Measurements from ENCODE around the gene LAX1. TPM values are rescaled to one million over a fixed set of nuclear protein-coding genes. Genes with fewer than 3 reads are reported as not detected.

The LAX1 gene
- polyA plus RNA-seq, 1 donor = 0.27 TPM

DNA sequence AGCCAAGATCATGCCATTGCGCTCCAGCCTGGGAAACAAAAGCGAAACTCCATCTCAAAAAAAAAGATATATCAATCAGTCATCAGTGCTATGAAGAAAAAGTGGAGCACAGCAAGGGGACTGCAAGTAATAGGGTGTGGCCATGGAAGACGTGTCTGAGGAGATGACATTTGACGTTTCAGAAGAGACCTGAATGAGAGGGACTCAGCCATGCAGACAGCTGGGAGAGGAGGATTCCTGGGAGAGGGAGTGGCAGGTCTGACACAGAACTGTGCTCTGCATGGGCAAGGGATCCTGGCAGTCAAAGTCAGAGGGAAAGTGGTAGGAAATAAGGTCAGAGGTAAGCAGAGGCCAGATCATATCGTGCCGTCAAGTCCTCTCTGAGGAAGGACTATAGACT lies 3.3 kb downstream of the LAX1 start:
- Histone ChIP-seq H3K4me3 (ENCODE audit: low read length) (no peak overlapping the region), H3K36me3 (ENCODE audit: control insufficient read depth, insufficient read depth, low read length) (no peaks in the 10 kb centered on the region), H3K9me3 (ENCODE audit: control insufficient read depth, low read depth, low read length) (peaks cover 6% of the 10 kb centered on the region), H3K4me1 (ENCODE audit: control insufficient read depth, insufficient read depth, low read length) (peaks cover 27% of the 10 kb centered on the region), H3K27me3 (ENCODE audit: control insufficient read depth, insufficient read depth, low read length) (no peaks in the 10 kb centered on the region), H3K27ac (ENCODE audit: low read length) (peak overlapping the region; percentile 85)
- DNase-seq = peak; percentile 35 to 64
- no CpG with 5 or more reads among the region's 6 CpGs for WGBS (ENCODE audit: insufficient coverage, low lambda C conversion rate)

DNA sequence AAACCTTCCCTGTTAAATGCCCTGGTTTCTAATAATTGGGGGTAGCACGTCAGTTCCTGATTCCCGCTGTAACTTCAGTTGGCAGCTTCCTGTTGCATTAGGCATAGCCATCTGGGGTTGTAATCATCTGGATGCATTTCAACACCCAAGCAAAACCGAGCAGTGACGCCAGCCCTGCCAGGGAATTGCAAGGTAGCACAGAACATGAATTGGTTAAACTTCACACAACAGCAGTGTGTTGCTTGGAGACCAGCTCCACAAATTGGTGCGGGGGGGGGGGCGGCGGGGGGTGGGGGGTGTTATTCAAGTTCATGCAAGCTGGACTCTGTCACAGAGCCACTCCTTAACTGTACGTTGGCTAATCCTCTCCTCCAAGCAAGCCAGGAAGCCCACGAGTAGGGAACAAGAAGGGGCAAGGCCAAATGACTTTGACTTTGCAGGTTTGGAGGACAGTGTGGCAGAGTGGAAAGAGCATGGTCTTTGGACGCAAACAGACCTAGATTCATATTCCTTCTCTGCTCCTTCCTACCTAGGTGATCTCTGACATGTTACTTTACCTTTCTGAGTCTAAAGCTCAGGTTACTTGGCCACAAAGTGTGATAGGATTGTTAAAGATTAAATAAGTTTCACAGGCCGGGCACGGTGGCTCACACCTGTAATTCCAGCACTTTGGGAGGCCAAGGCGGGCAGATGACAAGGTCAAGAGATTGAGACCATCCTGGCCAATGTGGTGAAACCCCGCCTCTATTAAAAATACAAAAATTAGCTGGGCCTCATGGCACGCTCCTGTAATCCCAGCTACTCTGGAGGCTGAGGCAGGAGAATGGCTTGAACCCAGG lies 4.7 kb downstream of the LAX1 start:
- H3K27me3 ChIP-seq (ENCODE audit: control insufficient read depth, insufficient read depth, low read length) = no peaks in the 10 kb centered on the region
- peak overlapping the region; percentile 97 for H3K27ac ChIP-seq (ENCODE audit: low read length)
- H3K4me1 ChIP-seq (ENCODE audit: control insufficient read depth, insufficient read depth, low read length) = peaks cover 27% of the 10 kb centered on the region
- H3K9me3 ChIP-seq (ENCODE audit: control insufficient read depth, low read depth, low read length) = peaks cover 6% of the 10 kb centered on the region
- no peak overlapping the region for H3K4me3 ChIP-seq (ENCODE audit: low read length)
- DNase-seq = peak; percentile 96 to 98
- no CpG with 5 or more reads among the region's 15 CpGs for WGBS (ENCODE audit: insufficient coverage, low lambda C conversion rate)
- no peaks in the 10 kb centered on the region for H3K36me3 ChIP-seq (ENCODE audit: control insufficient read depth, insufficient read depth, low read length)

DNA sequence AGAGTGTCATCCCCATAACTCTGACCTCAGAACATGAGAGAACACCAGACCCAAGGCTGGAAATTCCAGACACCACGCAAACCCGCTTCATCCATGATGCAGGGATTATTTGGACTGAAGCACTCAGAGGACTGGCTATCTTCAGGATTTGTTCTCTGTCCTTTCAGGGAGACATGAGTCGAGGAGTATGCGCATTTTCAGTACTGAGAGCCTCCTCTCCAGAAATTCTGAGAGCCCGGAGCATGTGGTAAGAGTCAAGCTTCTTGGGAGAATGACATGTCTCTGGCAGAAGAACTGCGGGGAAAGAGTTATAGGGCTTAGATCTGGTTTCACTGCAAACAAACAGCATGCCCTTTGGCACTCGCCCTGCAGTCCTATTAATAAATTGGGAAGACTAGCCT lies 6.9 kb downstream of the LAX1 start:
- peak in 1 of 2 donors; percentile 28 for DNase-seq
- H3K27me3 ChIP-seq (ENCODE audit: control insufficient read depth, insufficient read depth, low read length) = no peaks in the 10 kb centered on the region
- H3K36me3 ChIP-seq (ENCODE audit: control insufficient read depth, insufficient read depth, low read length) = no peaks in the 10 kb centered on the region
- no peak overlapping the region for H3K4me3 ChIP-seq (ENCODE audit: low read length)
- no CpG with 5 or more reads among the region's 7 CpGs for WGBS (ENCODE audit: insufficient coverage, low lambda C conversion rate)
- H3K4me1 ChIP-seq (ENCODE audit: control insufficient read depth, insufficient read depth, low read length) = peaks cover 27% of the 10 kb centered on the region
- no peak overlapping the region for H3K27ac ChIP-seq (ENCODE audit: low read length)
- H3K9me3 ChIP-seq (ENCODE audit: control insufficient read depth, low read depth, low read length) = peaks cover 6% of the 10 kb centered on the region

DNA sequence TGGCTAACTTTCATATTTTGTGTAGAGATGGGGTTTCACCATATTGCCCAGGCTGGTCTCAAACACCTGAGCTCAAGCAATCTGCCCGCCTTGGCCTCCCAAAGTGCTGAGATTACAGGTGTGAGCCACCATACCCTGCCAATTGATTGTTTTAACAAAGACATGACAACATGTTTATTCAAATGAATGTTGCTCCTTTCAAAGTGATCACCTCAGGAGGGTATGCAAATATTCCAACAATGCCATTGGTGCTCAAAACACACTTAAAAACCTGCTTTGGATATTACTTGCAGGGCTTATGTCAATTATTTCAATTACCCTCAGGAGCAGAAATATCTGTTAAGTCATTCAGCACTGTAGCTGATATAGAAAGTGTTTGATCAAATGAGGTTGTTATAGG lies 7.9 kb downstream of the LAX1 start:
- H3K4me1 ChIP-seq (ENCODE audit: control insufficient read depth, insufficient read depth, low read length) = peaks cover 27% of the 10 kb centered on the region
- H3K27me3 ChIP-seq (ENCODE audit: control insufficient read depth, insufficient read depth, low read length) = no peaks in the 10 kb centered on the region
- no peak overlapping the region for H3K4me3 ChIP-seq (ENCODE audit: low read length)
- H3K27ac ChIP-seq (ENCODE audit: low read length) = no peak overlapping the region
- peaks cover 6% of the 10 kb centered on the region for H3K9me3 ChIP-seq (ENCODE audit: control insufficient read depth, low read depth, low read length)
- no CpG with 5 or more reads among the region's 1 CpG for WGBS (ENCODE audit: insufficient coverage, low lambda C conversion rate)
- H3K36me3 ChIP-seq (ENCODE audit: control insufficient read depth, insufficient read depth, low read length) = no peaks in the 10 kb centered on the region
- no peak for DNase-seq

DNA sequence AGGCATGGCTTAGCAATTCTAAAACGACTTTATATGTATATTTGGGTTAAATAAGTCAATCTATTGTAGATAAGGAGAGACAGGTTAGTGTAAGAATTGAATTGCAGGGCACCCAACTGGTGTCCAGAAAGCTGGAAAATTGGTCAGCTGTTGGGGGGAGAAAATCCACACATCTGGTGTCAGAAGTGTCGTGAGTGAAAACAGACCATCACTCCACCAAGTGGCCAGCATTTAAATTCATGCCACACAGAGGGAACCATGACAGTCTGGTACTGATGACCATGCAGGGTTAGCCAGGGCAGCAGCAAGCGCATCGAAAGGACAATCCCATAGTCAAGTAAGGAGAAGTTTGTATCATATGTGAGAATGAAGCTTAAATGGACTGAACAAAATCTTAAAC lies 11.7 kb downstream of the LAX1 start:
- H3K27ac ChIP-seq (ENCODE audit: low read length) = no peak overlapping the region
- no peaks in the 10 kb centered on the region for H3K27me3 ChIP-seq (ENCODE audit: control insufficient read depth, insufficient read depth, low read length)
- DNase-seq = no peak
- H3K9me3 ChIP-seq (ENCODE audit: control insufficient read depth, low read depth, low read length) = no peaks in the 10 kb centered on the region
- H3K36me3 ChIP-seq (ENCODE audit: control insufficient read depth, insufficient read depth, low read length) = no peaks in the 10 kb centered on the region
- peaks cover 5% of the 10 kb centered on the region for H3K4me1 ChIP-seq (ENCODE audit: control insufficient read depth, insufficient read depth, low read length)
- WGBS (ENCODE audit: insufficient coverage, low lambda C conversion rate) = no CpG with 5 or more reads among the region's 4 CpGs
- H3K4me3 ChIP-seq (ENCODE audit: low read length) = no peak overlapping the region

DNA sequence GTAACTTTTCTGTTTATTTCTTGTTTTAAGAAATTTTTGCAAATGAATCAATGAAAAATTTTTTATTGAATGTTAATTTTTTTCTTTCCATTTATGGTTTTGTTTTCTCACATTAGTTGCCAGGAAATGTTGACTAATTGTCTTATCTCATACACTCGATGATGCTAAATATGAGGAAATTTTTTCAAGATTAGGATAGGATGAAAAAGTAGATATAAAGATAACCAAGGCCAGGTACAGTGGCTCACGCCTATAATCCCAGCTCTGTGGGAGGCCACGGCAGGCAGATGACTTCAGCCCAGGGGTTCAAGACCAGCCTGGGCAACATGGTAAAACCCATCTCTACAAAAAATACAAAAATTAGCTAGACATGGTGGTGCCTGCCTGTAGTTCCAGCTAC lies 12.6 kb downstream of the LAX1 start:
- Histone ChIP-seq H3K9me3 (ENCODE audit: control insufficient read depth, low read depth, low read length) (no peaks in the 10 kb centered on the region), H3K36me3 (ENCODE audit: control insufficient read depth, insufficient read depth, low read length) (no peaks in the 10 kb centered on the region), H3K4me3 (ENCODE audit: low read length) (no peak overlapping the region), H3K27me3 (ENCODE audit: control insufficient read depth, insufficient read depth, low read length) (no peaks in the 10 kb centered on the region), H3K4me1 (ENCODE audit: control insufficient read depth, insufficient read depth, low read length) (no peaks in the 10 kb centered on the region), H3K27ac (ENCODE audit: low read length) (no peak overlapping the region)
- WGBS (ENCODE audit: insufficient coverage, low lambda C conversion rate) = no CpG with 5 or more reads among the region's 3 CpGs
- no peak for DNase-seq

DNA sequence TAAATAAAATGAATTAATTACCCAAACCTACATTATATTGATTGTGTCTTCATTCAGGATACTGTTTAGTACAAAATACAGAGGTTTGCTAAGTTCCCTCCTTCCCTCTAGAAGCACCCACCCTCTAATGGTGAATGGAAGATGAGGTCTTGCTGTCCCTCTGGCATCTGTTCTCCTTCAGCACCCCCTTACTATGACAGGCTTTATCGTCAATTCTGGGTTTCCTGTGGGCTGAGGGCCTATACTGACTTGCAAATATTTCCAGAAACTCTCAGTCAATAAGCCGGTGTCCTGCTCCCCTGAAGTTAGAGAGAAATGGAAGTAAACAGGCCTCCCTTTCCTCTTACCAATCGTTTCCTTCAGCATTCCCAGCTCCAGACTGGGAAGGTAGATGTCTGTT lies 13.2 kb downstream of the LAX1 start:
- no peaks in the 10 kb centered on the region for H3K4me1 ChIP-seq (ENCODE audit: control insufficient read depth, insufficient read depth, low read length)
- H3K36me3 ChIP-seq (ENCODE audit: control insufficient read depth, insufficient read depth, low read length) = no peaks in the 10 kb centered on the region
- H3K9me3 ChIP-seq (ENCODE audit: control insufficient read depth, low read depth, low read length) = no peaks in the 10 kb centered on the region
- no peaks in the 10 kb centered on the region for H3K27me3 ChIP-seq (ENCODE audit: control insufficient read depth, insufficient read depth, low read length)
- no peak overlapping the region for H3K27ac ChIP-seq (ENCODE audit: low read length)
- no CpG with 5 or more reads among the region's 3 CpGs for WGBS (ENCODE audit: insufficient coverage, low lambda C conversion rate)
- DNase-seq = no peak
- no peak overlapping the region for H3K4me3 ChIP-seq (ENCODE audit: low read length)

DNA sequence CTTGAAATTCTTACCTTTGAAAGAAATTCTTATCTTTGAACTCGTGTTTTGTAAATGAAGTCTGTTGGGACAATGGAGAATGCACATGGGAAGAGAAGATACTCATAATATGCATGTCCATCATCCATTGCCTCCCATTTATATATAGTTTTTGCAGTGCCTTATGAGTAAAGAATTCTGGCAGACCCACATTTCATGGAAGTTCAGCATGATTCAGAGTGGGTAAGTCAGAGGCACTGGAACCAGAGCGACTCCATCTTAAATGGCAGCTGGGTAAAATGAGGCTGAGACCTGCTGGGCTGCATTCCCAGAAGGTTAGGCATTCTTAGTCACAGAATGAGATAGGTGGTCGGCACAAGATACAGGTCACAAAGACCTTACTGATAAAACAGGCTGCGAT lies 13.8 kb downstream of the LAX1 start:
- Histone ChIP-seq H3K27me3 (ENCODE audit: control insufficient read depth, insufficient read depth, low read length) (no peaks in the 10 kb centered on the region), H3K36me3 (ENCODE audit: control insufficient read depth, insufficient read depth, low read length) (no peaks in the 10 kb centered on the region), H3K4me1 (ENCODE audit: control insufficient read depth, insufficient read depth, low read length) (no peaks in the 10 kb centered on the region), H3K4me3 (ENCODE audit: low read length) (no peak overlapping the region), H3K9me3 (ENCODE audit: control insufficient read depth, low read depth, low read length) (no peaks in the 10 kb centered on the region), H3K27ac (ENCODE audit: low read length) (no peak overlapping the region)
- no peak for DNase-seq
- no CpG with 5 or more reads among the region's 4 CpGs for WGBS (ENCODE audit: insufficient coverage, low lambda C conversion rate)

DNA sequence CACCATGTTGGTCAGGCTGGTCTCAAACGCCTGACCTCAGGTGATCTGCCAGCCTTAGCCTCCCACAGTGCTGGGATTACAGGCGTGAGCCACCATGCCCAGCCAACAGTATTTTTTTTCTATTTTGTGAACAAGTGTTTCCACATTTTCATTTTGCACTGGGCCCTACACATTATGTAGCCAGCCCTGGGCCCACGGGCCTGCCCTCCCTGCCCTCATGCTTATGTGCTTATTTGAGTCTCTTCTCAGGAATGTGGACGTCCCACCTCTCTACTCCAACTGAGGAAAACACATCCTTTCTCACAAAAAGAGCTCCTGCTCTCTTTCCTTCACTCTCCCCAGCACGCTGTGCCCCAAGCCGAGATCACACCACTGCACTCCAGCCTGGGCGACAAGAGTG lies 17.0 kb downstream of the LAX1 start:
- Histone ChIP-seq H3K4me3 (ENCODE audit: low read length) (no peak overlapping the region), H3K27me3 (ENCODE audit: control insufficient read depth, insufficient read depth, low read length) (no peaks in the 10 kb centered on the region), H3K9me3 (ENCODE audit: control insufficient read depth, low read depth, low read length) (no peaks in the 10 kb centered on the region), H3K27ac (ENCODE audit: low read length) (no peak overlapping the region), H3K4me1 (ENCODE audit: control insufficient read depth, insufficient read depth, low read length) (no peaks in the 10 kb centered on the region), H3K36me3 (ENCODE audit: control insufficient read depth, insufficient read depth, low read length) (no peaks in the 10 kb centered on the region)
- 80% methylated on average over 1 of the region's 7 CpGs for WGBS (ENCODE audit: insufficient coverage, low lambda C conversion rate)
- DNase-seq = no peak

DNA sequence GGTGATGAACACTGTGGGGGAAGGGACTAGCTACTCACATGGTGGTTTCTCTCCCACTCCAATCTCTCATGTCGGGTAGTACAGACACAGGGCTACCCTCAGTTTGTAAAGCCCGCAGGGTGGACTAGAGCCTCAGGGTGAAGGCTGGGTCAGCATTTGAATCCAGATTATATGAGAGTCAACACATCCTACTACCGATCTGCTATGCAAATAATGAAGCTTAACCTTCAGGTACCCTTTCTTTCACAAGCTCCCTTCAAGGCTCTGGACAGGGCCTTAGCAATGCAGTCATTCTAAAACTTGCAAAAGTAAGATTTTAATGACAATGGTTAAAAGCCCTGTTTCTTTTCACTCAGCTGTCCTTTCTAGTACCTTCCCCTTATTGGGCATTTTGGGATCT lies 25.0 kb downstream of the LAX1 start:
- Histone ChIP-seq H3K9me3 (ENCODE audit: control insufficient read depth, low read depth, low read length) (no peaks in the 10 kb centered on the region), H3K27ac (ENCODE audit: low read length) (no peak overlapping the region), H3K27me3 (ENCODE audit: control insufficient read depth, insufficient read depth, low read length) (no peaks in the 10 kb centered on the region), H3K36me3 (ENCODE audit: control insufficient read depth, insufficient read depth, low read length) (no peaks in the 10 kb centered on the region), H3K4me3 (ENCODE audit: low read length) (no peak overlapping the region), H3K4me1 (ENCODE audit: control insufficient read depth, insufficient read depth, low read length) (peaks cover 1% of the 10 kb centered on the region)
- no CpG with 5 or more reads among the region's 3 CpGs for WGBS (ENCODE audit: insufficient coverage, low lambda C conversion rate)
- no peak for DNase-seq

DNA sequence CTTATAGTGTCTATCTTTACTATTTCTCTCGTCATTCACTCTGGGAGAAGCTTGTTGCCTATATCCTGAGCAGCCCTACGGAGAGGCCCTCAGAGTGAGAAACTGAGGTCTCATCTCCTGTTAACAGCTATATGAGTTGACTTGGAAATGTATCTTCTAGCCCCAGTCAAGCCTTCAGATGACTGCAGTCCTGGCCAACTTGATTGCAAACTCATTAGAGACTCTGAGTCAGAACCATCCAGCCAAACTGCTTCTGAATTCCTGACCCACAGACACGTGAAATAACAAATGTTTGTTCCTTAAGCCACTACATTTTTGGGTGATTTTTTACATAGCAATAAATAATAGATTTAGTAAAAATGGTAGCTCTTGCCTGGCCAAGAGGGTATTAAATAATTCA lies 26.5 kb downstream of the LAX1 start:
- no peak for DNase-seq
- no CpG with 5 or more reads among the region's 3 CpGs for WGBS (ENCODE audit: insufficient coverage, low lambda C conversion rate)
- no peaks in the 10 kb centered on the region for H3K9me3 ChIP-seq (ENCODE audit: control insufficient read depth, low read depth, low read length)
- peaks cover 3% of the 10 kb centered on the region for H3K4me1 ChIP-seq (ENCODE audit: control insufficient read depth, insufficient read depth, low read length)
- H3K27me3 ChIP-seq (ENCODE audit: control insufficient read depth, insufficient read depth, low read length) = no peaks in the 10 kb centered on the region
- H3K36me3 ChIP-seq (ENCODE audit: control insufficient read depth, insufficient read depth, low read length) = no peaks in the 10 kb centered on the region
- no peak overlapping the region for H3K4me3 ChIP-seq (ENCODE audit: low read length)
- no peak overlapping the region for H3K27ac ChIP-seq (ENCODE audit: low read length)
